Astrocyte of the cerebellum (primary cell): ENCODE data around the gene BCL2L14.

Experiments used
- DNase-seq: peaks from one replicate; pipeline ENCODE4 v3.0.0-alpha.2; 2011; ENCODE audit warnings: low read depth
- H3K4me3 ChIP-seq: 2 replicates; pipeline ENCODE4 v1.5.1; 2011; ENCODE audit warnings: mild to moderate bottlenecking, low read depth, low read length, moderate library complexity
- CTCF ChIP-seq: IDR thresholded peaks from 2 replicates; pipeline ENCODE4 v1.5.1; 2012; ENCODE audit warnings: low read length, low read depth, moderate library complexity, mild to moderate bottlenecking; ENCODE audit errors: missing control alignments
- in situ Hi-C: cut with HindIII; loops from 2 replicates; pipeline ENCODE4 v1.10.0; 2017; ENCODE audit warnings: low sequenced_read_pairs

Gene BCL2L14

DNA sequence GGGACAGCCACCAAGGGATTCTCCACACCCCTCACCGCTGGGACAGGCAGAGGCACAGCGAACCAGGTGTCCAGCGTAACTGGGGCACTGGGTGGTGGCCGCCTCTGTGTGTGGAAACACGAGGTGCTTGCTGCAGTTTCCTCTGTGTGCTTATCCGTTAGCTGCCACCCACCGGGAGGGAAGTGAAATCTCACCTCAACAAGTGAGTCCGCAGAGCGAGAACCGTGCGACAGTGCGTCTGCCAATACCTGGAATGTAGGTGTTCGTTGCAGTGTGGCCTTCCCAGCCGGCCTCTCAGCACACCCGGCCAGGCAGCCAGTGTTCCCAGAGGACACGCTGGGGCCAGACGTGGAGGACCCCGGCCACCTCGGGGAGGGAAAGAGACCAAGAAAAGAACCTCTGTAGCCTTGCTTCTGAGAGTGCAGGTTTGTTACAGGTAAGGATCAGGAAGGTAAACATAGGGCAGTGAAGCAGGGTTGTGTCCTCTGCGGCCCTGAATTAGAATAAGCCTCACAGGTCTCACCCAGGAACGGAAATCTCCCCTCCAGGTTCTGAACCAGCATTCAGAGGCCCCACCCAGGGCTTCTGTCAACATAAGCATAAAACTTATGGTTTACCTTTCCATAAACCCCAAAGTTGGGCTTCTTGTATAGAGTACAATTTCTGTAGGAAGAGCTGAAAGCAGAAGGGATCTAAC, 1.5 kb downstream of the BCL2L14 start:
- DNase-seq, result no peak
- no peak overlapping the region for H3K4me3 ChIP-seq
- TF ChIP-seq CTCF, result no peak
- in situ Hi-C loops, result no loop called here

- in situ Hi-C loops, result loop anchor here (25.0 kb wide), 1 partner anchor 258 kb away; no protein-coding TSS in a partner anchor
Observed at GRCh38 chr12:12079291-12079690, 8.6 kb downstream of the BCL2L14 start.

DNA sequence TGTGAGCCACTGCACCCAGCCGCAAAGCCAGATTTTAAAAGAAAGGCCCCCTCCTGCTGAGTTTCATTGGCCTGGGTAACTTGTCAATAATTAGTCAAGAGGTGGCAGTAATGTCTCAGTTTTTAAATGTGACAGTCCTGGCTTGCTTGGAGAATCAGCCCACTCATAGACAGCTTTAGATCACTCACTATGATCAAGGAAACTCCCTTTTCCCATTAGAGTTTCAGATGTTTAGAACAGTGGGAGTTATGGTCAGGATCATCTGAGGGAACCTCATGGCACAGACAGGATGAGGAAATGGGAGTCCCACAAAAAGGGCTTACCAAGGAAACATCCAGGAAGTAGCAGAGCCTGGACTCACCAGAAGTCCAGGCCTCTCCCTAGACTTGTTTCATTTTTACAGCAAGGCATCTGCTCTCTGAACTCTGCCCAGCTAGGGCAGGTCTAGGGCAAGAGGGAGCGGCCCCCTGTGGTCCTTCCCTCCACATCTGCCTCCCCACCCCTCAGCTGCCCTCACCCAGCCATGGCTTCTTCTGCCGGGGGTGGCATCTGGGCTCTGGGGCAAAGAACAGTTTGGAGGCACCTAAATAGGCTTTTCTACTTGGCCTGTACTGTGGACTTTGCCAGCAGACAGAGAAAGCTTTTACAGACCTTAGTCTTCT, 11.2 kb downstream of the BCL2L14 start:
- DNase-seq, result peak; percentile 4
- in situ Hi-C loops, result loop anchor here (25.0 kb wide), 1 partner anchor 255 kb away; no protein-coding TSS in a partner anchor
- H3K4me3 ChIP-seq, result no peak overlapping the region
- peak; percentile 17 for TF ChIP-seq CTCF

More at GRCh38 chr12:12079291-12079690, 8.6 kb downstream of the BCL2L14 start:
- no peak overlapping the region for H3K4me3 ChIP-seq
- no peak for DNase-seq
- no peak for TF ChIP-seq CTCF

GRCh38 chr12:12083688-12084087, 12.9 kb downstream of the BCL2L14 start:
- no peak overlapping the region for H3K4me3 ChIP-seq
- peak; percentile 8 for DNase-seq
- in situ Hi-C loops, result loop anchor here (25.0 kb wide), 1 partner anchor 254 kb away; no protein-coding TSS in a partner anchor
- TF ChIP-seq CTCF, result no peak

- no peak overlapping the region for H3K4me3 ChIP-seq
- no peak for TF ChIP-seq CTCF
- in situ Hi-C loops, result loop anchor here (25.0 kb wide), 1 partner anchor 251 kb away; no protein-coding TSS in a partner anchor
- no peak for DNase-seq
Observed at GRCh38 chr12:12086362-12086761, 15.6 kb downstream of the BCL2L14 start.

DNA sequence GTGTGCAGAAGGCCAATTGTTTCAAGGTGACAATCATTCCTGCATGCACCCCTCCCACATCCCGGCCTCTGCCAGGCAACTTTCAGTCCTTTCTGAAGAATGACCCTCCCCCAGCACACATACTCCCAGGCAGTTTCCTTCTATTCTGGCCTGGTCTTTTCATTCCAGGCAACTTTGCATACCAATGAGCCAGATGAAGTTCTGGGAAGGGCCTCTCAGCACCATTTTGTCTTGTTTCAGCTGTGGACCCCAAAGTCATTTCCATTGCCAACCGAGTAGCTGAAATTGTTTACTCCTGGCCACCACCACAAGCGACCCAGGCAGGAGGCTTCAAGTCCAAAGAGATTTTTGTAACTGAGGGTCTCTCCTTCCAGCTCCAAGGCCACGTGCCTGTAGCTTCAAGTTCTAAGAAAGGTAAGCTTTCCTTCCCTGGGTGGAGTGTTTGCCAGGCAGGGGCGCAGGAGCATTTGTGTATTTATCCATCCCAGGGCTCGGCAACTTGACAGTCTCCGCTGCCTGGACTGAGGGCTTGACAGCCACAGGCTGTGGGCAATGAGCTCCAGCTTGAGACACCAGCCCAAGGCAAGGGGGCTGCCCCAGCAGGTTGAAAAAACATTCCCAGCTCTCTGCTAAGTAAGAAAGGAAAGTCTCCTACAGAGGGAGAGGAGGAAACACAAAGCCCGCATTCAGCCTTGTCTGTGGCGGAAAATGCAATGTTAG, 16.4 kb downstream of the BCL2L14 start:
- TF ChIP-seq CTCF, result no peak
- no peak overlapping the region for H3K4me3 ChIP-seq
- DNase-seq, result no peak
- in situ Hi-C loops, result loop anchor here (25.0 kb wide), 1 partner anchor 250 kb away; no protein-coding TSS in a partner anchor
